HG02763 (cell line): ENCODE measurements around the gene GMDS.

Source experiments
- ATAC-seq: cut with Tn5 transposase; IDR thresholded peaks from one replicate; pipeline ENCODE4 v1.9.1; 2021; ENCODE audit warnings: mild to moderate bottlenecking, moderate library complexity; ENCODE audit not compliant: unreplicated experiment

GMDS gene

DNA sequence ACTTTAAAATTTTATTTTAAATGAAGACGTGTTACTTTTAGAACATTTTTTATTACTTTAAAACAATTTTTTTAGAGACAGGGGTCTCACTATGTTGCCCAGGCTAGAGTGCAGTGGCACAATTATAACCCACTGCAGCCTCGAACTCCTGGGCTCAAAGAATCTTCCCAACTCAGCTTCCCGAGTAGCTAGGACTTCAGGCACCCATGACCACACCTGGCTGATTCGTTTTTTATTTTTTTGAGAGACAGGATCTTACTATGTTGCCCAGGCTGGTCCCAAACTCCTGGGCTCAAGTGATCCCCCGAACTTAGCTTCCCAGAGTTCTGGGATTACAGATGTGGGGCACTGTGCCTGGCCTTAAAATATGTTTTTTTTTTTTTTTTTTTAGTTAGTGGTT is 287.7 kb downstream of the GMDS start:
- ATAC-seq = no peak

DNA sequence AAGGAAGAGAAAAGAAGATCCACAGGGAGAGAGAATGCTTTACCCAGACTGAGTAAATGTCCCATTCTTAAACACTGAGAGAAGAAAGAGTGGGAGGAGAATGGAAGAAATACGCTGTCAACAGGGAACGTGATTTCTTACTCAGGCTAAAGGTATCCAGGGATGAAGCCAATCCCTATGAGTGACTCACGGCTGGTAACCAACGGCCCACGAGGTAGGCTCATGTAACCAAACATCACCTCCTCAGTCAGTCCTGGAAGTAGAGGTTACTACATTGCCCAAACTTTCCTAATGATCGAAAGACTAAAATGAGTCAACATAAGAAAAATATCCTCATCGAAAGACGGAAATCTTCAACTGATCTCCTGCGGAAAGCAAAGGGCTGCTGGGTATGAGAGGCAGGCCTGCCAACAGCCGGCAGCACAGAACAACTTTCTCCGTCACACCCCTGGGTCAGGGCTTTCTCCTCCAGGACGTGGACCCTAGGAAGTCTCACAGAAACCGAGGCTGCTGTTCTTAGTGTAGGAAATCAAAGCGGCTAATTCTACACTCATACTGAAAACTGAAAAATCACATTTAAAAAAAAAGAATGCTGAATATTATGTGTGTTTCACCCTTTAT is 292.6 kb downstream of the GMDS start:
- ATAC-seq = no peak

DNA sequence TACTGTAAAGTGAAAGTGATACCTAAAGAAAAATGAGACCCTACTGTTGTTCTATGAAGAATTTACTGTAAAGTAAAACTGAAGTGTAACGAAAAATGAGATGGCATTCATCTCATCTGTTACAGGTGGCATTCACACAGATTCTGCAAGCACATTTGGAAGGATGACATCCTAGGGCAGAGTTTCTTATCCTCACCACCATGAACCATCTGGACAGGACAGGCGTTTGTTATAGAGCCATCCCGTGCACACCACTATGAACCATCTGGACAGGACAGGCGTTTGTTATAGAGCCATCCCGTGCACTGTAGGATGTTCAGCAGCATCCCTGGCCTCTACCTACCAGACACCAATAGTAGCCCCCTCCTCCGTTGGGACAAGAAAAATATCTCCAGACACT is 294.8 kb downstream of the GMDS start:
- ATAC-seq = no peak

DNA sequence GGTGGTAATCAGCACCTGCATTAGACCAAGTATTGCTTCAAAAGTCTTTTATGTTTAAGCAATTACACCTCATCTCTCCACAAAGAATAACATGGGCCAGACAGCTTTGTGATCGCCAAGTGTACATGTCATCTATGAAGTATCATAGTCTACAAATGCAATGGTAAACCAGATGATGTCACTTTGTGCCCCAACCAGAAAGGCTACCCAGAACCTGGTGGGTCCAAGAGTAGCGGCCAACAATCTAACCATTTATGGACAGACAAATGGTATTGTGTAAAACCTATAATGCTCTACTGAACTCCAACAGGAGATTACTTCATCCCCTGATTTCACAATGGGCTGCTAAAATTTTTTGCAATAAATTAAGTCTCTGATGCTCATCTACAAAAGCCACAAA is 295.9 kb downstream of the GMDS start:
- no peak for ATAC-seq

DNA sequence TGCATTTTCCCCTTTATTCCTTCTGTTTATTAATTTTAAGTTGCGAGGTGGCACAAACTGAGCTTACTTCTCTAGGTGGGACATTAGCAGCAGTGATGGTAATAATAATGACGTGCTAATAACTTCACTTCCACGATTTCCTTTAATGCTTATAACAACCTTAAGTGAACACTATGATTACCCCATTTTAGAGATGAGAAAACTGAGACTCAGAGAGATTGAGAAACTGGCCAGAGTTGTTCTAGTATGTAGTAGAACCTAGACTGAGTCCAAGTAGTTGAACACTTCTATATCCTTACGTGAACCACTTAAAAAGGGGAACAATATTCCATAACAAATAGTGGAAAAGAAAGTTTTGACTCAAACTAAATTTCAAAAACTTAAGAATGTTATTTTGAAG is 297.5 kb downstream of the GMDS start:
- no peak for ATAC-seq

GRCh38 chr6:1946583-1946982 is 298.8 kb downstream of the GMDS start:
- ATAC-seq = no peak

DNA sequence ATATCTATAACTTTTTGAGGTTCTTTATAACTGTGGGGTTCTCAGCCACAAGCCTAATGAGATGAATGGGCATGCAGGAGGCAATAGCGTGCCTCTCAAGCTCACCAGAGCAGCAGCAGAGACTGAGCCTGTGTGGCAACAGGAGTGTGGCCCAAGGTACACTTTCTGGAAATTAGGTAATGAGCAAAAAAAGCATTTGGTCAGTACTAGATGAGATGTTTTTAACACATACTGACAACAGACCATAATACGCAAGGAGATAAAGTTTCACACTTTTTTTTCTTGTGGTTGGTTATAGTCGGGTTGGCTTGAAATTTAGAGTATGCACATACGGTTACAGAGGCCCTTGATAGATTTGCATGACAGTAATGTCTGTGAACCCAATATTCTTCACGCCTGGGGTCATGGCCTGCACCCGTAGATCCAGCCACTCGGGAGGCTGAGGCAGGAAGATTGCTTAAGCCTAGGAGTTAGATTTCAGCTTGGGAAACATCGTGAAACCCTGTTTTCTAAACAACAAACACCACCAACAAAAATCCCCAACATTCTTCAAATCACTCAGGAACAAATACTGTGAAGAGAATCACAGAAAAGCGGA is 300.1 kb downstream of the GMDS start:
- no peak for ATAC-seq

DNA sequence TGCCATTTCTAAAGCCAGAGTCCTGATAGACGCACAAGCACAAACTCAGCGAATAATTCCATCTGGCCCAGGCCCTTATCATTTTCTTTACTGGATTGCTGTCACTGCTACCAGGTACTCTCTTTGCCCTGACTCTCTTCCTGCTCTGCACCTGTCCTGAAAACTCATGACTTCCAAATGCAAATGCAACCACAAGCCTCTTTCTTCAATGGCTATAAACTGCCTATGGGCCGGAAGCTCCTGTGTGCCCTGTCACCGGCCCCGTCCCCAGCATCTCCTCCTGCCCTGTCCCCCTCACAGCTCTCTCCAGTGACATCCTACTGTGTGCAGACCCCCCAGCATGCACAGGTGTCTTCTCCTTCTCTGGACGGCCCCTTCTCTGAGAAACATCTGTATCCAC is 302.6 kb downstream of the GMDS start:
- no peak for ATAC-seq

GRCh38 chr6:1941534-1941933 is 303.9 kb downstream of the GMDS start:
- ATAC-seq = no peak

DNA sequence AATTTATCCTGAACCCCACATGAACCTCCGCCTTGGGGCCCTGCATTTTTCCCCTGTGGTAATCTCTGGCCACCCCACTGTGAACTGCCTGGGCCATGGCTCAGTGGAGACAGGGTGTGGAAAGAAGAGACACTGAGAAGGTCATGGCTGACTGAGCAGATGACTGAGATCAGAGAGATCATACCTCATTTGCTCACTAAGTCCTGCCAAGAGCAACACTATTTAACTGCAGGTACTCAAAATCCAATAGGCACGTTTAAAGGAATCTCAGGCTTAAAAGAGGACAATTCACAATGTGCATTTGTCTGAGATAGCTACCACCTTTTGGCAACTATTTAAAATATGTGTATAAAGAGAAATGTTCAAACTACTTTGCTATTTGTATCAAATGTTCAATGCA is 305.0 kb downstream of the GMDS start:
- no peak for ATAC-seq

DNA sequence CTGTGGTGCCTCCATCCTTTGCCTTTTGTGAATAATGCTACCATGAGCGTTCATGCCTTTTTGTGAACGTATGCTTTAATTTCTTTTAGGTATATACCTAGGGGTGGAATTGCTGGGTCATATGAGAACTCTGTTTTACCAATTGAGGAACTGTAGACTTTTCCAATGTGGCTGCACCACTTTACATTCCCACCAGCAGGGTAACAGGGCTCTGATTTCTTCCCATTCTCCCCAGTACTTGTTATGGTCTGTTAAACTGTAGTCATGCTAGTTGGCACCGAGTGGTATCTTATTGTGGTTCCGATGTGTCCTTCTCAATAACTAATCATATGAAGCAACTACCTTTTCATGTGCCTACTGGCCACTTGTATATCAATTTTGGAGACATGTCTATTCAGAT is 312.1 kb downstream of the GMDS start:
- no peak for ATAC-seq

- ATAC-seq = no peak
These were observed 313.6 kb downstream of the GMDS start for GRCh38 chr6:1931817-1932216.

- no peak for ATAC-seq
These were observed 315.0 kb downstream of the GMDS start for GRCh38 chr6:1930356-1930755.

DNA sequence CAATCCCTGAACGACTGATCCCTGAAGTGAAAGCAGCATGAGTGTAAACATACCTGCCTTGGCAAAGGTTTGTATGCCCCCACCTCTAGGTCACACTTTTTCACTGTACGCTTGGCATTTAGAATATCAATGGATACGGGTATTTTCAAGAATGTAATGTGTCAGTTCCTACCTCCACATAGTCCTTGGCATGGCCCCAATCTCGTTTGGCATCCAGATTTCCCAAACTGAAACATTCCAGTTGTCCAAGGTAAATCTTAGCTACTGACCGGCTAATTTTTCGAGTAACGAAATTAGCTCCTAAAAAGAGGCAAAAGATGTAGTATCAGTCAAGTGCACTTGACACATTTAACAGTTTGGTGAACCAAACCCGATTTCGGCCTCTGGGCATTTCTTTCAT is 315.5 kb downstream of the GMDS start:
- no peak for ATAC-seq

DNA sequence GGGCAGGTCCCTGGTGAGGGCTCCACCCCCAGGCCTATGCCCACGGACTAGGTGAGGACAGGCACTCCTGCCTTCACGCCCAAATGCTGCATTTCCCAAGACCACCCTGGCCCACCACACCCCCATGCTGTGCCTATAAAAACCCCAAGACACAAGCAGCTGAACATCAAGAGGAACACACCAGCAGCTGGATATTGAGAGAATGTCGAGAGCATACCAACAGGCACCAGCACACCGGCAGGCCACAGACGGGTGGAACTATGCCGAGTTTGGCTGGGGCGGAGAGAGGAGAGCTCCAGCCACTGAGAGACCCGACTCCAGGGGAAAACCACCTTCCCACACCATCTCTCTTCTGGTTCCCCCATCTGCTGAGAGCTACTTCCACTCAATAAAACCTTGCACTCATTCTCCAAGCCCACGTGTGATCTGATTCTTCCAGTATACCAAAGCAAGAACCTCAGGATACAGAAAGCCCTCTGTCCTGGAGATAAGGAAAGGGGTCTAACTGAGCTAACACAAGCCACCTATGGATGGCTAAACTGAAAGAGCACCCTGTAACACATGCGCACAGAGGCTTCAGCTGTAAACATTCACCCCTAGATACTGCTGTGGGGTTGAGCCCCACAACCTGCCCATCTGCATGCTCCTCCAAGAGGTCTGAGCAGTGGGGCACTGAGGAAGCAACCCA is 319.5 kb downstream of the GMDS start:
- ATAC-seq = no peak

- no peak for ATAC-seq
These were observed 322.0 kb downstream of the GMDS start for GRCh38 chr6:1923449-1923848.

DNA sequence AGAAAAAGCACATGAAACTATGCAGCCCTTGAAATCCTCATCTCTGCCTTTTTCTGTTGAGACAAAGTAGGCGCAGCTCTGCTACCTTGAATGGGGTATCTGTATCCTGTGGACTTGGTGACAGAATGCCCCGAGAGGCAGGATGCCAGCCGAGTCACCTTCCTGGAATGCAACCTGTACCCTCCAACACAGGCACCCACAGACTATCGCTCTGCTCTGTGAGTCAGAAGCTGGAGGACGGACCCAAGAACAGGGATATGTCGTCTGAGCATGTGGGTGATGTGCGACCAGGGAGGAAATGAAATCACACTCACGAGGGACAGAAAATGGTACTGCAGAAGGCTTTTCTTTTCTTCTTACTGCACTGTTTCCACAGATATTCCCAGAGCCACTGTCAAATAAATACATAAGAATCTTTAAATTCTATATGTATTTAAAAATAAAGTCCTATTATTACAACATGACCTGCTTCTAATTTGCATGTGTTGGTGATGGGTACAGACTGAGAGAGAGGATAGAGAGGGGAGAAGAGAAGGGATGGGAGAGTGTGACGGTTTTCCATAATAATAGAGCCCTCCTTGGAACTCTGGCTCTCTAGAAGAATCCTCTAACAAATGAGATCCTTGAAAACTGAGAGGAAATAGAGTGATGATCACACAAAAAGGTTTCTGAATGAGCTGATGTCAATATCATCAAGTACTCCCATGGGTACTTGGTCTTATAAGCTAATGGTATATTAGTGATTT is 327.6 kb downstream of the GMDS start:
- ATAC-seq = no peak

GRCh38 chr6:1916334-1917070 is 328.9 kb downstream of the GMDS start:
- ATAC-seq = no peak

DNA sequence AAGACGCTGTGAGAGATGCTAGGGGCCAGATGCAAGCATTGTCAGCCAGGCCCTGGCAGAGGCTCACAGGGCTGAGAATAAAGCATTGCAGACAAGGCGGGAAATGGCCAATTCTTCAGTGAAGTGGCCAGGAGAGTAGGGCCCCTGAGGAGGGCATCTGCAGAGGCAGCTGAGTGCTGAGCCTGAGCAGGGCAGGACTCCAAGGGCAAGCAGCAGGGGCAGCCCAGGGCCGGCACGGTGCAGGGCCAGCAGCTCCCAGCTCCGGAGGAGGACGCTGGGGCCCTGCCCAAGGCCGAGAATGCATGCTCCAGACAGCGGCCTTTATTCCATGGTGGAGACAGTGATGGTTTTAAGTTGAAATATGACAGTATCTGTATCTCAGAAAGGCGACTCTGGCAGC is 330.2 kb downstream of the GMDS start:
- ATAC-seq = no peak

DNA sequence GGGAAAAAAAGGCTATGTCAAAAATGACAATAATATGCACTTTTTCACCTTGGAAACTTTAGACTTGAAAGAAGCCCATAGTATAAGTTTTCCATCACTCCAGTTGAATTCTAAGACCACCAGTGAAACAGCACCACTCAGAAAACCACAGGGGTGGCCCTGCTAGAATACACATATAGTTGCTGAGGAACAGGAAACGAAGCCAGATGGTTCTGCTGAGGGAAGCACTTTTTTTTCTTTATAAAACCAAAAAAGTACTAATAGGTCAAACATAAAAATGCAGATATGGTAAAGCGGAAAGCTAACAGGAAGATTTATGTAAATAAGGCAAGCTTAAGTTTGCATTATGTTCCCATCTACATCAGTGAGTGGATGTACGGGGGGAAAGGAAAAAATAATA is 331.8 kb downstream of the GMDS start:
- no peak for ATAC-seq

DNA sequence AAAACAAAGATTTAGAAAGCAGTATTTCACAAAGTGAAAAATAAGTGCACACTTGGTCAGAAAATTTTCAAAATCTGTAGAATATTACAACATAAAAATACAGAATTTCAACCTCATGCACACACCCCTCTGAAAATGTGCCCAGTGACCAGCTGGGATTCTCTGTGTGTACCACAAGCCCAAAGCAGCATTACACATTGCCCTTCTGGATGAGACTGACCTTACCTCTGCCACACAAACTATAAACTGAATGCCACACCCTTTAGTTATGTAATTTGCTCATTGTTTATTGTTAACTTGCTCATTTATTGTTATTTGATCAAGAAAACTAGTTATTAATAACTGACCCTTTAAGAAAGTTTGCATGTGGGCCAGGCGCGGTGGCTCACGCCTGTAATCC is 332.7 kb downstream of the GMDS start:
- no peak for ATAC-seq
